VCaP (cell line): Measurements from ENCODE around the gene CCDC146.

Experiments used
- H3K27ac ChIP-seq: fragments of 450-650 bp; 2 replicates; pipeline ENCODE4 v1.5.1; 2017
- TF ChIP-seq, protein P1 (sequence below): fragments of 450-650 bp; conservative IDR thresholded peaks from 2 replicates; pipeline ENCODE4 v1.5.1; 2017; ENCODE audit warnings: mild to moderate bottlenecking, moderate library complexity

CCDC146 gene

DNA sequence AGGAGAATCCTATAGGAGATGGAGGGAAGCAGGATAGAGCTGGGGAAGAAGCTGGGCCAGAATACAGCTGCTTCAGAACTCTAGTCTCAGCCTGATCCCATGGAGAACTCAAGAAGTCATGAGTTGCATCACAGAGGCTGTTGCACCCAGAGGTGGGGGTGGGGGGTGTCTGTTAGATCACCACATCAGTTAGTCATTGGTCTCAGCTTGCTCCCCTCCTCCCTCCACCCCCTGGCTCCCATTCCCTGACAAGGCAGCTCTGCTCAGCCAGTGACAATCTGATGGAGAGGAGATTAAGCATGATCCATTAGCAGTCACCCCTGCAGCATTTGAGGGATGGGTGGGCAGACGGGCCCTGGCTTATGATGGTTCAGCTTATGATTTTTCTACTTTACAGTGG, 135.6 kb downstream of the CCDC146 start:
- TF ChIP-seq, protein P1, sequence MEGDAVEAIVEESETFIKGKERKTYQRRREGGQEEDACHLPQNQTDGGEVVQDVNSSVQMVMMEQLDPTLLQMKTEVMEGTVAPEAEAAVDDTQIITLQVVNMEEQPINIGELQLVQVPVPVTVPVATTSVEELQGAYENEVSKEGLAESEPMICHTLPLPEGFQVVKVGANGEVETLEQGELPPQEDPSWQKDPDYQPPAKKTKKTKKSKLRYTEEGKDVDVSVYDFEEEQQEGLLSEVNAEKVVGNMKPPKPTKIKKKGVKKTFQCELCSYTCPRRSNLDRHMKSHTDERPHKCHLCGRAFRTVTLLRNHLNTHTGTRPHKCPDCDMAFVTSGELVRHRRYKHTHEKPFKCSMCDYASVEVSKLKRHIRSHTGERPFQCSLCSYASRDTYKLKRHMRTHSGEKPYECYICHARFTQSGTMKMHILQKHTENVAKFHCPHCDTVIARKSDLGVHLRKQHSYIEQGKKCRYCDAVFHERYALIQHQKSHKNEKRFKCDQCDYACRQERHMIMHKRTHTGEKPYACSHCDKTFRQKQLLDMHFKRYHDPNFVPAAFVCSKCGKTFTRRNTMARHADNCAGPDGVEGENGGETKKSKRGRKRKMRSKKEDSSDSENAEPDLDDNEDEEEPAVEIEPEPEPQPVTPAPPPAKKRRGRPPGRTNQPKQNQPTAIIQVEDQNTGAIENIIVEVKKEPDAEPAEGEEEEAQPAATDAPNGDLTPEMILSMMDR: no peak
- no peak overlapping the region for H3K27ac ChIP-seq

DNA sequence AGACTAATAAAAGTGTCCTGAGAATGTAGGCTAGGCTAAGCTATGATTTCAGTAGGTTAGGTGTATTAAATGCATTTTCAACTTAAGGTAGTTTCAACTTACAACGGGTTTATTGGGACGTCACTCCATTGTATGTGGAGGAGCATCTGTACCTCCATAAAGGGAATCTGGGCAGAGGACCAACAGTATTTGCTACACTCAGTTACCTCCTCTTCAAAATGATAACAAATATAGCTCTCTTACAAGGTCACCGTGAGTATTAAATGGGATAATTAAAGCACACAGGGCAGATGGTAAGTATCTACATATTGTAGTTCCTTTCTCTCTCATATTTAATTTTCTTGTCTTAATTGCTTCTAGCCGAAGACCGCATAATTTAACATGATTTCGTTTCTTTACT, 136.2 kb downstream of the CCDC146 start:
- TF ChIP-seq, protein P1: no peak
- no peak overlapping the region for H3K27ac ChIP-seq

DNA sequence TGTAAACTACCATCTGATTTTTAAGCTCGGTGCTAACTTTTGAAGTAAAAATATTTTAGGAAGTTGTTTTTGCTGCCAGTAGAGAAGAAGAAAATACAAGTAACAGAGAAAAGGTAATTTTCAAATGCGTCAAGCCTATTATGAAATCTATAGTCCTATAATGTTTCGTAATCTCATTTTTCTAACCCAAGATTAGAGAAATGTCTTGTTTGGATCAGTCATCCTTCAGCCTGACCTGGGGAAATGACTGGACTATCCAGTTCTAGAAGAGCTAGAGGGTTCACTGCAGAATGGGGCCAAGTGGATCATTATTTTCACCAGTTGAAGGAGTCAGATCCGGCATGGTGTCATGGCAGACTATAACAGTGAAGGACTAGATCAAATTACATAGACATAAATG, 139.9 kb downstream of the CCDC146 start:
- H3K27ac ChIP-seq: no peak overlapping the region
- TF ChIP-seq, protein P1: no peak

DNA sequence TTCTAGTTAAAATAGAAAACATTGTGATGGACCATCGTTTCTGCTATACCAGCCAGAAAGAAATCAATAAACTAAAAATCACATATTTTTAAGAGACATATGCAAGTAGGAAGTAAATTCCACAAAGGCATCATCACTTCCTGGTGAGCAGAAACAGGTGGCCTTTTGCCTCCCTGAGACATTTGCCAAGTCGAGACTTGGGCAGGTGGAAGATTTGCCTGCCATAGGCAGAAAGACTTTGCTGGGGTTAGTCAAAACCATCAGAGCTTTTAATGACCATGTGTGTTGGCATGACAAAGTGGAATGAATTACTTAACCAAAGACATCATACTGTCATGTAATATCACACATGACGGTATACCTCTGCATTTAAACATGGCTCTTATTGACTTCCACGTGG, 143.3 kb downstream of the CCDC146 start:
- no peak overlapping the region for H3K27ac ChIP-seq
- TF ChIP-seq, protein P1: no peak

DNA sequence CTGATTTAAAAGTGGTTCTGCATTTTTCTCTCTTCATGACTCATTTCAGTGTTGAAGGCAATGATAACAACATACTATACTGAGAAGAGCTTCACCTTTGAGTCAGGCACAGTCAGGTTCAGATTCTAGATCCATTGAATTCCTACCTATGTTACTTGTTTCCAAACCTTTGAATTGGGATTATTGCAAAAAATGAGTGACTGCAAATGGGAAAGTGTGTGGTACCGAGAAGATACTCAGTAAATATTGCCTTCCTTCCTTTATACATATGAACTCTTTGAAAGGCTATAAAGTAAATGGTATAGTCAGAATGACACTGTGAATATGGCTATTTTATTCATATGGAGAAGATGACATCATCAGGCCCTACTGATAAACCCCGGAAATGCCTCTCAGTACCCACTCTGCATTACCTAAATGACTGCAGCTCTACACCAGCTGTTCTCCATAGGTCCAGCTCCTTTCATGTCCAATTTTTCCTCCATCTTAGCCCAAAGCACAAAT, 143.9 kb downstream of the CCDC146 start:
- TF ChIP-seq, protein P1: no peak

DNA sequence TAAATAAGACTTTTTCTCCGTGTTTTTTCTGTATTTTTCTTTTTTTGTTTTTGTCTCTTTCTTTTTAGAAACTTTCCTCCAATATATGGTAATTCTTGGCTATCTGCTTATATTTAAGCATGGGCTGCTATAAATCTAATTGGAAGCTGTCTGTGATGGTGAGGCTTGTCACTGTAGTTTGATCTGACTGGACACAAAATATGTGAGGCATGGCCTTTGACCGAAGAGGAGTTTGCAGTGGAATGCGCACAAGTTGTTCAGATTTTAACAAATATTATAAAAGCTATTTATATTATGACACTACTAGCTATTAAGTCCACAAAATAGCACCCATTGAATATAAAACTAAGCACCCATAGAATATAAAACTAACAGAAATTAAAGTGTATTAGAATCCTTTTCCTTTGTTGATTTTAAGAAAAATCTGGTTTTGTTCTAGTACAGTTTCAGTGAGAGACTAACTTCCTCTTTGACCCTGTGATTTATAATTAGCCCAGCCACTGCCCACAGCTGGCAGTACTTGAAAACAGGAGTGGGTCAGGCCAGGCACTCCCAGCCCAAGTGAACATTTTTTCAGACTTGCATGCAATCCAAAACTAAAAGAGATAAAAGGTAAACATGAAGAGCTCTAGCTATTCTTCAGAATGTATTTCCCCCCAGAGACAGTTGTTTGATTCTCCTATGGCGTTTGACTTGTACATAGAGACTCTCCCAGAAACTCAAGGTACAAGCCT, 147.1 kb downstream of the CCDC146 start:
- TF ChIP-seq, protein P1: no peak
- no peak overlapping the region for H3K27ac ChIP-seq

More for the DNA sequence above, 143.9 kb downstream of the CCDC146 start:
- no peak overlapping the region for H3K27ac ChIP-seq

DNA sequence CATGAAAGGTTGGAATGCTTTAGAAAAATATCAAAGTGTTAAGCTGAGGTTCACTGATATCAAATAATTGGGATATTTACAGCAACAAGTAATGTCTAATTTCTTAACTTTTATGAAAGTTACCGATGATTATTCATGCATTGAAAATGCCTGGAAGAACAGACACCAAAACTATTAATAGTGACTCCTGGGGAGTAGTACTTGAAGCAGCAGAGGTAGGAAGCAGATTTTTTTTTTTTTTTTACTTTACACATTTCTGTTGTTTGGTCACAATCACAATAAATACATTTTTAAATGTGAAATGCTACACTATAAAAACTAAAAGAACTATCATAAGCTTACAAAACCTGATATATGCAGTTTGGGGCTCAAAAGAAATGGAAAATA, 147.7 kb downstream of the CCDC146 start:
- TF ChIP-seq, protein P1: no peak
- H3K27ac ChIP-seq: no peak overlapping the region
